Right renal cortex interstitium (tissue), 3 donors: ENCODE measurements around the gene MAPK8. TPM values are rescaled to one million over a fixed set of nuclear protein-coding genes. Genes with fewer than 3 reads are reported as not detected.

Source experiments
- DNase-seq, 3 donors: peaks; one replicate each; pipeline ENCODE4 v3.0.0-alpha.2; 2013; ENCODE audit warnings: low read depth in 3 of 3, low spot score in 2 of 3
- polyA plus RNA-seq, 3 donors: library from polyadenylated mRNA; unstranded; fragments of 120-200 nt; gene quantifications; one replicate each; pipeline ENCODE4 v1.2.1, GENCODE V29; 2013; ENCODE audit not compliant: insufficient read length in 3 of 3

MAPK8 gene
- polyA plus RNA-seq, 3 donors: 68.7 to 79.9 (median 77.5) TPM

- DNase-seq: no peak
Observed at GRCh38 chr10:48290286-48290685, 16.2 kb upstream of the MAPK8 start.

- no peak for DNase-seq
Observed at GRCh38 chr10:48291190-48291589, 15.3 kb upstream of the MAPK8 start.

DNA sequence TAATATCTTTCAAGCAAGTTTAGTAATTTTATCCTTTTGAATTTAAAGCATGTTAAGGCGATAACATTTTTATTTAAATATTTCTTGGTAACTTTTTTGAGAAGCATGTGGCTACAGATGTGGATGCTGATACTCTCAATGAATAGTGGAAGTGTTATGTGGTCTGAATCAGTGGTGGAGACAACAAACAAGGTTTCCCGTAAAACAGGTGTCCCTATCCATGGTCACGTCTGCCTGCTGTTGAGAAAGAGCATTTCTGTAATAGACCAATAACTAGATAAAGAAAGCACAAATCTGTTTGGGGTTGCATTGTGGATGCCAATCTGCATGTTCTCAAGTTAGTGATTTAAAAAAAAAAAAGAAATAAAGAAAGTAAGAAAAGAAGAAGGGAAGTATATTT, 13.9 kb upstream of the MAPK8 start:
- no peak for DNase-seq

GRCh38 chr10:48294431-48294830, 12.0 kb upstream of the MAPK8 start:
- DNase-seq: no peak

DNA sequence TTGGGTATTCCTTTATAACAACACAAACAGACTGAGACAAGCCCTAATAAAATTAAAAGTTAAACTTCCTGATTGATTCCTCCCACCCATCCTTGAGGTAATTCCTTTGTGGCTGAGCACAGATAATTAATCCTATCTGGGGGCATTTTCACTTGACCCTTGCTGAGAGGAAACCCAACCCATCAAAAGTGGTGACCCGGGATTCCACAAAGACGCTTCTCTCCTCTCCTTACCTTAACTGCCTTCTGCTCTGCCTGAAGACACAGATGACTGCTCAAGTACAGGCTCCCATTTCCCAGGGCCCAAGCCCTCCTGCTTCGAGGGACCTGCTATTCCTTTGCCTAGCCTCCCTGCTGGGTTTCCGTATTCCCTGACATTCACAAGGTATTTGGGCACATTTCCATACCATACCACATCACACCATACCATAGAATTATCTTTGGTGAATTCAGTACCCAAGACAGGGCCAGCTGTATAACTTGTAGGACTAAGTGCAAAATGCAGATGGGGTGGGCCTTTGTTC, 9.8 kb upstream of the MAPK8 start:
- no peak for DNase-seq

DNA sequence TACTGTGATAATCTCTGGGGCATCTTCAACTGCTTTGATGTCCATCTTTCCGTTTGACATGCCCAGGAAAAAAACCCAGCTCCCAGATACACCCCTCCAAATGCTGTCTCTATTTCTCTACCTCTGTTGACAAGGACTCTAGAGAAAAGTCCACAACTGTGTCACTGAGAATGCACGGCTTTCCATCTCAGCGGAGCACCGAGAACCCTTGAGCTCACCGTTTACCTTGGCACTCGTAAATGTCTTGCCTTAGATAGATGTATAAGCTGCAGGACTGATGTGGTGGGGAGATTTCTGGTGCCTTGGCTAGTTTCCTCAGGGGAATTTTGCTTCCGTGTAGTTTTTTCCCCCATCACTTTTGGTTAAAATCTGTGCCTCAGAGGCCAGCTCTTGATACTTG, 7.4 kb upstream of the MAPK8 start:
- DNase-seq: no peak

GRCh38 chr10:48299692-48300091, 6.8 kb upstream of the MAPK8 start:
- DNase-seq: no peak

GRCh38 chr10:48300556-48300955, 5.9 kb upstream of the MAPK8 start:
- no peak for DNase-seq

GRCh38 chr10:48302515-48303476, 3.7 kb upstream of the MAPK8 start:
- no peak for DNase-seq

DNA sequence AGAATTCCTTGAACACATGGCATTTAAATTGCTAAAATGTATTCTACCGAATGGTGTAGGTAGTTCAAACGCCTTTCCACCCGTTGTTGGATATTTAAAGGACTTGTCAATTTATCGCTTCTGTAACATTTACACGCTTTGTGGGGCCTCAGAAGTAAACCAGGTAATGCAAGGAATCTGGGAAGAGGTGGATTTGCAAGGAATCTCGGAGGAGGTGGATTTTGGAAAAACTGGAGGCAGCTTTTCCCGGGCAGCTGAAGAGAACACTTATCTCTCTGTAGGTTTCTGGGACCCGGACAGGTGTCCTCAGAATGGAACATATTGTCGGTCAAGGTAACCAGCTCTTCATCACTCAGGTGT, 592 bp upstream of the MAPK8 start:
- DNase-seq: no peak

DNA sequence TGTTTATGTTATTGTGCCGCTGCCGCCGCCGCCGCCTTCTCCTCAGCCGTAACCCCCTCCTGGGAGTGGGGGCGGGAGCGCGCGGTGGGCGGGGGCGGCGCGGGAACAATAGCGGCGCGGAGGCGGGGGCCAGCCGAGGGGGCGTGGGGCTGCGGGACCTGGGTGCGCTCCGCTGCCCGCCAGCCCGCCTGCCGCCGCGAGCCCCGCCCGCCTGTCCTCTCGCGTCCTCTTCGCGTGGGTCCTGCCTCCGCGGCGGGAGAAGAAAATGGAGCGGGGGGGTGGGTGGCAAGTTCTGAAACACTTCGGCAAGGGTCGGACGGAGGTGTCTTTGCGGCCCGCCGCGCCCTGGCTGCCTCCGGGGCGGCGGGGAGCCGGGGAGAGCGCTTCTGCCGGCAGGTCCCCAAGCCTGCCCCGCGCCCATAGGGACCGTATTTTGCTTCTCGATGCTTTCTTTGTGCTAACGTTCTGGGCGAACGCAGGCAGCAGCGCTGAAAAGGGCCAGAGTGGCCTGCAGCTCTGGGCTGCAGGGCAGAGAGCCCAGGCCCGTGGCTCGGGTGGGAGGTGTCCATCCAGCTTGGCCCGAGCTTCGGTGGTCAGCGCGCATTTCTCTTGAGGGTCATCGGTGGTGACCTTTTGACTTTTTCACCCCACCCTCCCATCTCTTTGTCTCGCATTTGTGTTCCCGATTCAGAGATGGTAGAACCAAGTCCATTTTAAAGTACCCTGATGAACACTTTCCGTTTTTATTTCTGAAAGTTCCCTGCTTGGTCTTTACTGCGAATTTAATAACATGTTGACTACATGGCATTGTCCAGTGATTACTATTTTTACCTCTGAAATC, 613 bp downstream of the MAPK8 start:
- DNase-seq: peak in 1 of 3 donors; percentile 25

GRCh38 chr10:48307711-48308018, 1.2 kb downstream of the MAPK8 start:
- DNase-seq: no peak

GRCh38 chr10:48309711-48310226, 3.3 kb downstream of the MAPK8 start:
- DNase-seq: no peak

GRCh38 chr10:48314107-48314506, 7.6 kb downstream of the MAPK8 start:
- no peak for DNase-seq

- DNase-seq: no peak
Observed at GRCh38 chr10:48316236-48316635, 9.8 kb downstream of the MAPK8 start.

- no peak for DNase-seq
Observed at GRCh38 chr10:48317321-48317990, 11.0 kb downstream of the MAPK8 start.

- DNase-seq: no peak
Observed at GRCh38 chr10:48322017-48322416, 15.5 kb downstream of the MAPK8 start.

GRCh38 chr10:48324580-48324979, 18.1 kb downstream of the MAPK8 start:
- no peak for DNase-seq

GRCh38 chr10:48330269-48330668, 23.8 kb downstream of the MAPK8 start:
- no peak for DNase-seq

DNA sequence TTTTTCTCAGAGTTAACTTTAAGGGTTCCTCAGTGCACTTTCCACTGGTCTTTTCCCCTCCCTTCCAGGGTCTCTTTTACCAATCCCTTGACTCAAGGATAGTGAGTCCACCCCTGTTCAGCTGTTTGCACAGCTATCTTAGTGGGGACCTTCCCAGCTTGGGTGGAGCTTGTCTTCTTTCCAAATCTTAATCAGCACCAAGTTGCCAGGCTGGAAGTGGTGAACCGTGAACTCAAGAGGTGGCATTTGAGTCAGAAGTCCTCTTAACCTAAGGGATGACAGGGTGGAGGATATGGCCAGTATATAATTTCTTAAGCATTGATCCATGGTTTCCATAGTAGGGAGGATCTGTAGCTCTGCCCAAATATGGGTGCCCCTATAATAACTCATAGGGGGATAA, 25.0 kb downstream of the MAPK8 start:
- no peak for DNase-seq
